Glutamatergic neuron (in vitro differentiated cells): ENCODE measurements around the gene INPP4A. TPM values are rescaled to one million over a fixed set of nuclear protein-coding genes. Genes with fewer than 3 reads are reported as not detected.

Experiments used
- DNase-seq: peaks from one replicate; pipeline ENCODE4 v3.0.0; 2022
- H3K27ac Mint-ChIP-seq: one replicate; pipeline ENCODE4 v1.8.0; 2020; ENCODE audit warnings: mild to moderate bottlenecking, mixed read lengths, inconsistent platforms; ENCODE audit not compliant: unreplicated experiment
- H3K27me3 Mint-ChIP-seq: one replicate; pipeline ENCODE4 v1.8.0; 2020; ENCODE audit warnings: mild to moderate bottlenecking, moderate library complexity, mixed read lengths, inconsistent platforms; ENCODE audit not compliant: unreplicated experiment
- H3K36me3 Mint-ChIP-seq: one replicate; pipeline ENCODE4 v1.8.0; 2020; ENCODE audit warnings: mild to moderate bottlenecking, mixed read lengths, inconsistent platforms; ENCODE audit not compliant: unreplicated experiment
- H3K4me1 Mint-ChIP-seq: one replicate; pipeline ENCODE4 v1.8.0; 2020; ENCODE audit warnings: mild to moderate bottlenecking, low read depth, mixed read lengths, inconsistent platforms; ENCODE audit not compliant: unreplicated experiment
- H3K4me3 Mint-ChIP-seq: one replicate; pipeline ENCODE4 v1.8.0; 2020; ENCODE audit warnings: mild to moderate bottlenecking, mixed read lengths, inconsistent platforms; ENCODE audit not compliant: unreplicated experiment
- H3K9me3 Mint-ChIP-seq: one replicate; pipeline ENCODE4 v1.8.0; 2020; ENCODE audit warnings: mild to moderate bottlenecking, moderate library complexity, mixed read lengths, inconsistent platforms; ENCODE audit not compliant: unreplicated experiment
- long read RNA-seq: library from polyadenylated mRNA; unstranded; transcript quantifications from one replicate; pipeline ENCODE4 v2.0.0, GENCODE V29; 2020; ENCODE audit not compliant: unreplicated experiment
- total RNA-seq: library from RNA; stranded (reverse); fragmentation: NEBNext Ultra II Directional; extraction: Animal tissue kit (Norgen Biotek cat#: 25700); gene quantifications from one replicate; pipeline ENCODE4 v1.2.1, GENCODE V29; 2021; ENCODE audit not compliant: unreplicated experiment
- TF ChIP-seq, protein P1 (sequence below): fragments of 200-600 bp; sonication (generic); IDR thresholded peaks from one replicate; pipeline ENCODE4 v1.5.0; 2021; ENCODE audit not compliant: partially characterized antibody, unreplicated experiment

INPP4A gene
- 54.5 TPM for total RNA-seq
- long read RNA-seq, partial matches to known transcripts, result 2 of 5 reads
- long read RNA-seq, other reads (novel, unspliced or antisense), result 3 of 5 reads

DNA sequence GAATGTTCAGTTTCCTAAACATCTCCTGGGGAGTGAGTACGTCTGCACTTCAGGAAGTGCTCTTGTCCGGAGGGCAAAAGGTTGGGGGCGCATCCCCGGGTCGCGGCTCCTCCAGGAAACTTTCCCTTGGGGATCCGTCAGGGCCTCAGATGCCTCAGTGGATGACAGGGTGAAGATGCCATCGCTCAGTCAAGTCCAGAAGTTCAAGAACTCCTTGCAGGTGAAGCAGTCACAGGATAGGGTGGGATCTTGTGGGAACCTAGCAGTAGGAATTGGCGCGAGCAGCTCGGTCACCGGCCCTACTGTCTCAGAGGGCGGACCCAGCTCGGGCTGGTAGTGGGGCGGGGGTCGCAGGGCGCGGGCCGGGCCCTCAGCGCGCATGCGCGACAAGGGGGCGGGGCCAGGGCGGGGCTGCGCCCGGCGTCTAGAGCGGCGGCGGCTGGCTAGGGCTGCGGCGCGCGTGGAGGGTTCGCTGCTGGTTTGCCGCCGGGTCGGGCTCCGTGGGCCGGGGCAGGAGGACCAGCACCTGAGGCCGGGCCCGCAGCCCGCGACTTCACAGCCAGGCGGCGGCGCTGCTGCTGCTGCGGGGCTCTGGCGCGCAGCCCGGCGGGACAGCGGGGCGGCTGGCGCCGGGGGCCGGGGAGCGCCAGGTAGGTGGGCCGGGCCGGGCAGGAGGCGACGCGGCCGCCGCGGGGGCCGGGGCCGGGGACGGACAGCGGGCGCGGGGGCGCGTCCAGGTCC lies at the start of gene INPP4A:
Gene INPP4A, plus strand, starts transcription at position 423 of the 741 bp plus-strand sequence. CDS start 75,191 bp downstream, outside the sequence.
- DNase-seq, result peak; percentile 89
- peaks cover 2% of the 10 kb centered on the region for H3K27me3 Mint-ChIP-seq
- TF ChIP-seq, protein P1, sequence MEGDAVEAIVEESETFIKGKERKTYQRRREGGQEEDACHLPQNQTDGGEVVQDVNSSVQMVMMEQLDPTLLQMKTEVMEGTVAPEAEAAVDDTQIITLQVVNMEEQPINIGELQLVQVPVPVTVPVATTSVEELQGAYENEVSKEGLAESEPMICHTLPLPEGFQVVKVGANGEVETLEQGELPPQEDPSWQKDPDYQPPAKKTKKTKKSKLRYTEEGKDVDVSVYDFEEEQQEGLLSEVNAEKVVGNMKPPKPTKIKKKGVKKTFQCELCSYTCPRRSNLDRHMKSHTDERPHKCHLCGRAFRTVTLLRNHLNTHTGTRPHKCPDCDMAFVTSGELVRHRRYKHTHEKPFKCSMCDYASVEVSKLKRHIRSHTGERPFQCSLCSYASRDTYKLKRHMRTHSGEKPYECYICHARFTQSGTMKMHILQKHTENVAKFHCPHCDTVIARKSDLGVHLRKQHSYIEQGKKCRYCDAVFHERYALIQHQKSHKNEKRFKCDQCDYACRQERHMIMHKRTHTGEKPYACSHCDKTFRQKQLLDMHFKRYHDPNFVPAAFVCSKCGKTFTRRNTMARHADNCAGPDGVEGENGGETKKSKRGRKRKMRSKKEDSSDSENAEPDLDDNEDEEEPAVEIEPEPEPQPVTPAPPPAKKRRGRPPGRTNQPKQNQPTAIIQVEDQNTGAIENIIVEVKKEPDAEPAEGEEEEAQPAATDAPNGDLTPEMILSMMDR, result no peak
- peak within 1 kb of the TSS; percentile 84 for H3K27ac Mint-ChIP-seq
- peaks cover 4% of the 10 kb centered on the region for H3K36me3 Mint-ChIP-seq
- H3K4me3 Mint-ChIP-seq, result peak within 1 kb of the TSS; percentile 94
- peaks cover 19% of the 10 kb centered on the region for H3K4me1 Mint-ChIP-seq
- H3K9me3 Mint-ChIP-seq, result no peaks in the 10 kb centered on the region

DNA sequence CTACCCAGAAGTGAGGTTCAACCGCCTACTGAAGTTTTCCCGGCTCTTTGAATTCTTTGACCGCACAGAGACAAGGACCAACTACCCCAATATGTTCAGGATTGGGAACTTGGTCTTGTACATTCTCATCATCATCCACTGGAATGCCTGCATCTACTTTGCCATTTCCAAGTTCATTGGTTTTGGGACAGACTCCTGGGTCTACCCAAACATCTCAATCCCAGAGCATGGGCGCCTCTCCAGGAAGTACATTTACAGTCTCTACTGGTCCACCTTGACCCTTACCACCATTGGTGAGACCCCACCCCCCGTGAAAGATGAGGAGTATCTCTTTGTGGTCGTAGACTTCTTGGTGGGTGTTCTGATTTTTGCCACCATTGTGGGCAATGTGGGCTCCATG lies 48.7 kb upstream of the INPP4A start:
- H3K9me3 Mint-ChIP-seq, result peaks cover 4% of the 10 kb centered on the region
- DNase-seq, result no peak
- peaks cover 8% of the 10 kb centered on the region for H3K36me3 Mint-ChIP-seq
- peaks cover 4% of the 10 kb centered on the region for H3K27me3 Mint-ChIP-seq
- no peak overlapping the region for H3K4me3 Mint-ChIP-seq
- TF ChIP-seq, protein P1, result no peak
- H3K27ac Mint-ChIP-seq, result no peak overlapping the region
- no peaks in the 10 kb centered on the region for H3K4me1 Mint-ChIP-seq

DNA sequence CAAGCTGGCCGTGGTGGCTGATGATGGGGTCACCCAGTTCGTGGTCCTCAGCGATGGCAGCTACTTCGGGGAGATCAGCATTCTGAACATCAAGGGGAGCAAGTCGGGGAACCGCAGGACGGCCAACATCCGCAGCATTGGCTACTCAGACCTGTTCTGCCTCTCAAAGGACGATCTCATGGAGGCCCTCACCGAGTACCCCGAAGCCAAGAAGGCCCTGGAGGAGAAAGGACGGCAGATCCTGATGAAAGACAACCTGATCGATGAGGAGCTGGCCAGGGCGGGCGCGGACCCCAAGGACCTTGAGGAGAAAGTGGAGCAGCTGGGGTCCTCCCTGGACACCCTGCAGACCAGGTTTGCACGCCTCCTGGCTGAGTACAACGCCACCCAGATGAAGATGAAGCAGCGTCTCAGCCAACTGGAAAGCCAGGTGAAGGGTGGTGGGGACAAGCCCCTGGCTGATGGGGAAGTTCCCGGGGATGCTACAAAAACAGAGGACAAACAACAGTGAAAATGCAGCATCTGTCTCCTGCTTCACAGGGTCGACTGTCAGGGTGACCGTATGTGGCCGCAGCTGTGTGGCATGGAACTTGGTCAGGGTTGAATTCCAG lies 47.8 kb upstream of the INPP4A start:
- Mint-ChIP-seq H3K36me3 (peaks cover 8% of the 10 kb centered on the region), H3K27ac (no peak overlapping the region), H3K4me1 (no peaks in the 10 kb centered on the region), H3K27me3 (peaks cover 6% of the 10 kb centered on the region), H3K9me3 (peaks cover 4% of the 10 kb centered on the region), H3K4me3 (no peak overlapping the region)
- TF ChIP-seq, protein P1, result no peak
- no peak for DNase-seq

DNA sequence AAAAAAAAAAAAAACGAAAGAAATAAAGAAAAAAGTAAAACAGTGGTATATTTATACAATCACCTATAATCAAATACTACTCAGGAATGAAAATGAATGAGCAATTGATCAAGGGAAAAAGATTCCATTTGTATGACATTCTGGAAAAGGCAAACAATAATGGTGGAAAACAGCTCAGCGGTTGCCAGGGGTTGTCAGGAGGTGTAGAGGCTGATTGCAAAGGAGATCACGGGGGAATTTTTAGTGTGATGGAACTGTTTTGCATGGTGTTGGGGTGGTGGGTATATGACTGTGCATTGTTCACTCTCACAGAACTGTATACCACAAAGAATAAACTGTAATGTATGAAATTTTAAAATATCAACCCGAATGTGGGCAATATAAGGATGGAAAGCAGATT lies 45.5 kb upstream of the INPP4A start:
- TF ChIP-seq, protein P1, result no peak
- DNase-seq, result no peak
- Mint-ChIP-seq H3K9me3 (peaks cover 4% of the 10 kb centered on the region), H3K27me3 (peaks cover 4% of the 10 kb centered on the region), H3K4me3 (no peak overlapping the region), H3K36me3 (peaks cover 8% of the 10 kb centered on the region), H3K27ac (no peak overlapping the region), H3K4me1 (no peaks in the 10 kb centered on the region)

DNA sequence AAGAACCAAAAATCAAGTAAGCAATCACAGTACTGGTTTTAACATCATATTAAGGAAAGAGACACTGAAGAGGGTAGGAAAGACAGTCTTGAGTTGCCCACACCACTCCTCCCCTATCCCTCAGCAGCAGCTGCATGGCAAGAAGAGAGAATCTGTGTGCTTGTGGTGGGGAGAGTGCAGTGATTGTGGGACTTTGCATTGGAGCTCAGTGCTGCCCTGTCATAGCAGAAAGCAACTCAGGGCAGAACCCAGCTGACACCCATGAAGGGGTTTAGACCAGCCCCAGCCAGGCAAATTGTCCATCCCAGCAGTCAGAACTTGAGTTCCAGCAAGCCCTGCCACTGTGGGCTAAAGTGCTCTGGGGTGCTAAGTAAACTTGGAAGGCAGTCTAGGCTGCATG lies 40.8 kb upstream of the INPP4A start:
- H3K9me3 Mint-ChIP-seq, result peaks cover 2% of the 10 kb centered on the region
- no peak for DNase-seq
- H3K27me3 Mint-ChIP-seq, result peaks cover 2% of the 10 kb centered on the region
- H3K4me1 Mint-ChIP-seq, result no peaks in the 10 kb centered on the region
- TF ChIP-seq, protein P1, result no peak
- no peaks in the 10 kb centered on the region for H3K36me3 Mint-ChIP-seq
- H3K27ac Mint-ChIP-seq, result no peak overlapping the region
- H3K4me3 Mint-ChIP-seq, result no peak overlapping the region
